Esophagus muscularis mucosa (tissue), 4 donors: ENCODE results near the gene TOM1L2.

Source experiments
- CTCF ChIP-seq, 3 experiments: fragments of 200-600 bp in 2 of 3; fragments of 450-650 bp in 1 of 3; sonication (generic) in 2 of 3; IDR thresholded peaks; one replicate each; pipeline ENCODE4 v1.5.1; 2017 to 2019; ENCODE audit warnings: antibody characterized with exemption in 3 of 3, mild to moderate bottlenecking in 2 of 3, moderate library complexity in 1 of 3
- EP300 ChIP-seq: sonication (generic); formaldehyde crosslinking; IDR thresholded peaks from one replicate; pipeline ENCODE4 v1.6.1; 2017; ENCODE audit warnings: antibody characterized with exemption
- POLR2A ChIP-seq: fragments of 450-650 bp; IDR thresholded peaks from one replicate; pipeline ENCODE4 v1.6.1; 2017; ENCODE audit warnings: antibody characterized with exemption, moderate library complexity, mild to moderate bottlenecking, low read depth
- POLR2AphosphoS5 ChIP-seq, 2 donors: sonication (generic); formaldehyde crosslinking; IDR thresholded peaks; one replicate each; pipeline ENCODE4 v1.6.1; 2017; ENCODE audit warnings: antibody characterized with exemption in 2 of 2

GRCh38 chr17:18014006-18014405 lies 41.8 kb upstream of the TOM1L2 start:
- no peak for TF ChIP-seq CTCF (IDR thresholded peaks at IDR 0.05)
- TF ChIP-seq POLR2A = no peak
- no peak for TF ChIP-seq EP300
- TF ChIP-seq POLR2AphosphoS5 (IDR thresholded peaks at IDR 0.05) = no peak
